ENCODE measurements around the gene TMEM258. TPM values are rescaled to one million over a fixed set of nuclear protein-coding genes. Genes with fewer than 3 reads are reported as not detected.
A peak's percentile ranks its signal among the peaks of the same experiment; 100 is the strongest.

Gene TMEM258
- polyA plus RNA-seq, 3 donors from 2014 or later: 160 to 274 (median 225) TPM

GRCh38 chr11:61774411-61774810, 18.0 kb downstream of the TMEM258 start:
- peak overlapping the region in 1 of 5 donors; percentile 29 for H3K4me3 Mint-ChIP-seq
- no peaks in the 10 kb centered on the region for H3K9me3 Mint-ChIP-seq
- H3K4me1 Mint-ChIP-seq: peaks cover 25 to 39% of the 10 kb centered on the region in 2 donors
- no peaks in the 10 kb centered on the region for H3K36me3 Mint-ChIP-seq
- H3K27ac Mint-ChIP-seq: peak overlapping the region in 2 of 6 donors; percentile 60 to 66
- no peak for DNase-seq
- peaks cover 0 to 4% (median 2%) of the 10 kb centered on the region in 3 donors for H3K27me3 Mint-ChIP-seq (ENCODE audit: low read depth in 3 of 3)

DNA sequence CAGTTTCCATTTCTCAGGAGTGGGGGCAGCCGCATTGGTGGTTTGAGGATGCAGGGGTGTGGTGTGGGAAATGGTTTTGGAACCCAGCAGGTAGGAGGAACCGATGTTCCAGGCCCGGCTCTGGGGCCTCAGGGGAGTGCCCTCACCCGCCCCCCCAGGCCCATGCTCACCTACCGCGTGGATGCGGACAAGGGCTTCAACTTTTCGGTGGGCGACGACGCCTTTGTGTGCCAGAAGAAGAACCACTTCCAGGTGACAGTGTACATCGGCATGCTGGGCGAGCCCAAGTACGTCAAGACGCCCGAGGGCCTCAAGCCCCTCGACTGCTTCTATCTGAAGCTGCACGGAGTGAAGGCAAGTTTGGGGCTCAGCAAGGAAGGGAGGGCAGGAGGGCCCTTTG, 18.6 kb downstream of the TMEM258 start:
- Mint-ChIP-seq H3K4me1 (peaks cover 25 to 39% of the 10 kb centered on the region in 2 donors), H3K36me3 (no peaks in the 10 kb centered on the region), H3K27ac (no peak overlapping the region), H3K9me3 (no peaks in the 10 kb centered on the region), H3K27me3 (ENCODE audit: low read depth in 3 of 3) (peaks cover 0 to 4% (median 2%) of the 10 kb centered on the region in 3 donors), H3K4me3 (peak overlapping the region in 1 of 5 donors; percentile 29)
- DNase-seq: no peak

DNA sequence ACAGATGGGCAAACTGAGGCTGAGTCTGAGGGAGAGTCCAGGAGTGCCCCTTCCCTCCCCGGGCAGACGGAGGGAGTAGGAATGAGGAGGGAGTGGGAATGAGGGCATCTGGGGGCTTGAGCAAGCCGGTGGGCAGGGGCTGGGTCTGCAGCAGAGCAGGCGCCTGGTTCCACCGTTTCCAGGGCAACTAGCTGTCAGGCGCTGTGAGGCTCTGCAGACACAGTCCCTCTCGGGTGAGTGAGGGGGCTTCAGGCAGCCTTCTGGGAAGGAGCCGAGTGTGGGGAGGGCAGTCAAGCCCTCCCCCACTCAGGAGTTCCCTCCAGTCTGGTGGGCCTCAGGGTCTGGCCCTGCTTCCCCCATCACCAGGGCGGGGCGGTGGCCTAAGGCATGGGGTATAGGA, 19.0 kb downstream of the TMEM258 start:
- H3K4me3 Mint-ChIP-seq: no peak overlapping the region
- no peak for DNase-seq
- no peaks in the 10 kb centered on the region for H3K36me3 Mint-ChIP-seq
- H3K4me1 Mint-ChIP-seq: peaks cover 25 to 39% of the 10 kb centered on the region in 2 donors
- H3K9me3 Mint-ChIP-seq: no peaks in the 10 kb centered on the region
- peaks cover 0 to 4% (median 2%) of the 10 kb centered on the region in 3 donors for H3K27me3 Mint-ChIP-seq (ENCODE audit: low read depth in 3 of 3)
- H3K27ac Mint-ChIP-seq: no peak overlapping the region

- H3K4me3 Mint-ChIP-seq: no peak overlapping the region
- peaks cover 0 to 4% (median 0%) of the 10 kb centered on the region in 3 donors for H3K27me3 Mint-ChIP-seq (ENCODE audit: low read depth in 3 of 3)
- H3K9me3 Mint-ChIP-seq: no peaks in the 10 kb centered on the region
- H3K4me1 Mint-ChIP-seq: peaks cover 18 to 30% of the 10 kb centered on the region in 2 donors
- no peak overlapping the region for H3K27ac Mint-ChIP-seq
- H3K36me3 Mint-ChIP-seq: no peaks in the 10 kb centered on the region
- DNase-seq: no peak
Observed at GRCh38 chr11:61771985-61772455, 20.4 kb downstream of the TMEM258 start.

DNA sequence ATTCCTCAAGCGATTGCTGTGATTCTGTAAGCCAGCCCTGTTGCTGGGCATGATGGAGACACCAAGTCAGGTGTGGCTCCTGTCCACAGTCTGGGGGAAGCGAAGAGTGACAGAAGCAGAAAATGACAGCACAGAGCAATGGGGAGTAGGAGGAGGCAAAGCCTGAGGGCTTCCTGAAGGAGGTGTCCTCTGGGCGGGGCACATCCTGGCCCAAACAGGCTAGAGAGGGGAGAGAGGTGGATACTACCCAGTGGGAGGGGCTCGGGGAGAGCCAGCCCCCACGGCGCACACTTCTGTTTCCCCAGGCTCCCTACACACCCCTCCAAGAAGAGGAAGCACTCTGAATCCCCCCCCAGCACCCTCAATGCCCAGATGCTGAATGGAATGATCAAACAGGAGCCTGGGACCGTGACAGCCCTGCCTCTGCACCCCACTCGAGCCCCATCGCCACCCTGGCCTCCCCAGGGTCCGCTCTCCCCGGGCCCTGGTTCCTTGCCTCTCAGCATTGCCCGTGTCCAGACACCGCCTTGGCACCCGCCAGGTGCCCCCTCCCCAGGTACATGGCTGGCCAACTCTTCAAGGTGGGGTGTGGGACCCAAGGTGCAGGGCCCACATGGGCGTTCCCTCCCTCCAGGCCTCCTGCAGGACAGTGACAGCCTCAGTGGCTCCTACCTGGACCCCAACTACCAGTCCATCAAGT, 21.1 kb downstream of the TMEM258 start:
- H3K27ac Mint-ChIP-seq: peak overlapping the region in 1 of 6 donors; percentile 49
- peaks cover 11 to 23% of the 10 kb centered on the region in 2 donors for H3K4me1 Mint-ChIP-seq
- H3K36me3 Mint-ChIP-seq: no peaks in the 10 kb centered on the region
- no peak for DNase-seq
- no peak overlapping the region for H3K4me3 Mint-ChIP-seq
- H3K27me3 Mint-ChIP-seq (ENCODE audit: low read depth in 3 of 3): peaks cover 0 to 4% (median 0%) of the 10 kb centered on the region in 3 donors
- no peaks in the 10 kb centered on the region for H3K9me3 Mint-ChIP-seq

DNA sequence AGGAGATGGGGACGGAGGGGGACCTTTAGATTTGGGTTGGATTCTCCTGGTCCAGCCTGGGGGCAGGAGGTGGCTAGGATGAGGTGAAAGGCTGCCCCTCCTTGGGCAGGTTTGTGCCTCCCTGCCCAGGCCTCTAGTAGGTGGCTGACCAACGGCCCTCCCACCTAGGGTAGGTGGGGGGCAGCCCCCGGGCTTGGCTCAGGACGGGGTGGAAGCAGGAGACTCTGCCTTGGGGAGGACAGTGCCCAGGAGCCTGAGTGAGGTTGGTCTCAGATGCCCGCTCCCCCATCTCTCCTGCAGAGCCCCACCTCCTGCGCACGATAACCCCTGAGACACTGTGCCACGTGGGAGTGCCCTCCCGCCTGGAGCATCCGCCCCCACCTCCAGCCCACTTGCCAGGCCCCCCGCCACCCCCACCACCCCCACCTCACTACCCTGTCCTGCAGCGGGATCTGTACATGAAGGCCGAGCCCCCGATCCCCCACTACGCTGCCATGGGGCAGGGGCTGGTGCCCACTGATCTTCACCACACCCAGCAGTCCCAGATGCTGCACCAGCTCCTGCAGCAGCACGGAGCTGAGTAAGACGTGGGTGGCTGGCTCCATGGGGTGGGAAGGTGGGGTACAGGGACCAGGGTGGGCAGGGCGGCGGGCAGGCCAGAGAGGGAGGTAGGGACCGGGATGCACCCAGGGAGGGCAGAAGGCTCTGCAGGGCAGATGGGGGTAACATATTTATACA, 22.3 kb downstream of the TMEM258 start:
- no peaks in the 10 kb centered on the region for H3K36me3 Mint-ChIP-seq
- no peak overlapping the region for H3K27ac Mint-ChIP-seq
- H3K27me3 Mint-ChIP-seq (ENCODE audit: low read depth in 3 of 3): no peaks in the 10 kb centered on the region
- no peak overlapping the region for H3K4me3 Mint-ChIP-seq
- no peaks in the 10 kb centered on the region for H3K9me3 Mint-ChIP-seq
- DNase-seq: no peak
- H3K4me1 Mint-ChIP-seq: peaks cover under 1 to 14% of the 10 kb centered on the region in 2 donors

GRCh38 chr11:61769169-61769920, 23.1 kb downstream of the TMEM258 start:
- no peaks in the 10 kb centered on the region for H3K9me3 Mint-ChIP-seq
- H3K27me3 Mint-ChIP-seq (ENCODE audit: low read depth in 3 of 3): no peaks in the 10 kb centered on the region
- DNase-seq: no peak
- H3K36me3 Mint-ChIP-seq: no peaks in the 10 kb centered on the region
- no peak overlapping the region for H3K27ac Mint-ChIP-seq
- peaks cover 0 to 9% of the 10 kb centered on the region in 2 donors for H3K4me1 Mint-ChIP-seq
- no peak overlapping the region for H3K4me3 Mint-ChIP-seq

DNA sequence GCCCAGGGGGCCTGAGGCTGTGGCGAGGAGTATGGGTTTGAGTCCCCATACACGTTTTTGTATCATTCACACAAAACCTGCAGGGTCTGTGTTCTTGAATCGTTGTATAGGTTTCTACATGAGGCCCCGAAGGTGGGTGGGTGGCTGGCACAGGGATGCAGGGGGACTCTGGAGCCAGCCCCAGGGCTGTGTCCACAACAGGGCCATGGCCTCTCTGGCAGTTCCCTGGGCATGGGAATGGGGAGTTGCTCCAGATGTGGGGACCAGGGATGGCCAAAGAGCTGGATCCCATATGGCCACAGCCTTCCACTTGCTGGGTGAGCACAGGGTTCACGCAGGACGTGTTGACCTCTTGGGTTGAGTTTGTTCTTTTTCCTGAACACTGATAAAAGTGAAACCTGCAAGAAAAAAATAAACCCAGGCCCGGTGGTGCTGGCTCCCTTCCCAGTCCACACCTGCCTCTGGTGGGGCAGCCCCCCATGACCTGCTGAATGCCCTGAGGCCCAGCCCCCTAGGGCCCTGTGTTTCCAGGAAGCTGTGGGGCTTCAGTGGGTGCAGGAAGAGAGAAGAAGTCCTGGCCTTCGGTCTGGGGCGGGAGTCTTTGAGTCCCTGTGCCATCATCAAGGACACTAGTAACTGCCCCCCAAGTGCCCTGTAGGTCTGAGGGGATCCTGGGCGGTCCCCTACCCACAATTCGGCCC, 23.9 kb downstream of the TMEM258 start:
- H3K36me3 Mint-ChIP-seq: no peaks in the 10 kb centered on the region

GRCh38 chr11:61766353-61766841, 26.0 kb downstream of the TMEM258 start:
- DNase-seq: no peak
- no peak overlapping the region for H3K4me3 Mint-ChIP-seq
- no peak overlapping the region for H3K27ac Mint-ChIP-seq
- H3K27me3 Mint-ChIP-seq (ENCODE audit: low read depth in 3 of 3): no peaks in the 10 kb centered on the region
- H3K9me3 Mint-ChIP-seq: no peaks in the 10 kb centered on the region
- no peaks in the 10 kb centered on the region for H3K36me3 Mint-ChIP-seq
- H3K4me1 Mint-ChIP-seq: peaks cover 0 to 2% of the 10 kb centered on the region in 2 donors

More for the DNA sequence above, 23.9 kb downstream of the TMEM258 start:
- no peaks in the 10 kb centered on the region for H3K27me3 Mint-ChIP-seq (ENCODE audit: low read depth in 3 of 3)
- no peaks in the 10 kb centered on the region for H3K9me3 Mint-ChIP-seq
- H3K4me3 Mint-ChIP-seq: no peak overlapping the region
- no peak for DNase-seq
- H3K27ac Mint-ChIP-seq: no peak overlapping the region
- peaks cover 0 to 9% of the 10 kb centered on the region in 2 donors for H3K4me1 Mint-ChIP-seq

DNA sequence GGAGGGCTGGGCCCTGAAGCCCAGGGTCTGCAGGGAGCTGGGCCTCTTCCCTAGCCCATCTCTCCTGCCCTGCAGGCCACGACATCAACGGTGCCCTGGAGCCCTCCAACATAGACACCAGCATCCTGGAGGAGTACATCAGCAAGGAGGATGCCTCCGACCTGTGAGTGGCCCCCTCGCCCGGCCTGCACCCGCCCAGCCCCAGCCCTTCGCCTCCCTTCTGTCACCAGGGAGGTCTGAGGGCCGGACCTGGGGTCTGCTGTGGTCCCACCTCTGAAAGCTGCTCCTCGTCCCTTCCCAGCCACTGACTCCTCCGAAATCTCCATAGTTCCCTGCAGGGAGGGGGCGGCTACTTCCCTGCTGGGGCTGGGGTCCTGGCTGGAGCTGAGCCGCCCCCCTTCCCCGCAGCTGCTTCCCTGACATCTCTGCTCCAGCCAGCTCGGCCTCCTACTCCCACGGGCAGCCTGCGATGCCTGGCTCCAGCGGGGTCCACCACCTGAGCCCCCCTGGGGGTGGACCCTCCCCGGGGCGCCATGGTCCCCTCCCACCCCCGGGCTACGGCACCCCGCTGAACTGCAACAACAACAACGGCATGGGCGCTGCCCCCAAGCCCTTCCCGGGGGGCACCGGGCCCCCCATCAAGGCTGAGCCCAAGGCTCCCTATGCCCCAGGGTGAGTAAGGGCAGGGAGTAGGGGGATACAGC, 26.7 kb downstream of the TMEM258 start:
- Mint-ChIP-seq H3K27me3 (ENCODE audit: low read depth in 3 of 3) (no peaks in the 10 kb centered on the region), H3K4me1 (no peaks in the 10 kb centered on the region), H3K36me3 (no peaks in the 10 kb centered on the region), H3K27ac (no peak overlapping the region), H3K9me3 (no peaks in the 10 kb centered on the region), H3K4me3 (no peak overlapping the region)
- DNase-seq: no peak

- Mint-ChIP-seq H3K9me3 (no peaks in the 10 kb centered on the region), H3K36me3 (no peaks in the 10 kb centered on the region), H3K27me3 (ENCODE audit: low read depth in 3 of 3) (no peaks in the 10 kb centered on the region), H3K4me1 (no peaks in the 10 kb centered on the region), H3K27ac (no peak overlapping the region), H3K4me3 (no peak overlapping the region)
- DNase-seq: no peak
Observed at GRCh38 chr11:61764606-61765260, 27.7 kb downstream of the TMEM258 start.

DNA sequence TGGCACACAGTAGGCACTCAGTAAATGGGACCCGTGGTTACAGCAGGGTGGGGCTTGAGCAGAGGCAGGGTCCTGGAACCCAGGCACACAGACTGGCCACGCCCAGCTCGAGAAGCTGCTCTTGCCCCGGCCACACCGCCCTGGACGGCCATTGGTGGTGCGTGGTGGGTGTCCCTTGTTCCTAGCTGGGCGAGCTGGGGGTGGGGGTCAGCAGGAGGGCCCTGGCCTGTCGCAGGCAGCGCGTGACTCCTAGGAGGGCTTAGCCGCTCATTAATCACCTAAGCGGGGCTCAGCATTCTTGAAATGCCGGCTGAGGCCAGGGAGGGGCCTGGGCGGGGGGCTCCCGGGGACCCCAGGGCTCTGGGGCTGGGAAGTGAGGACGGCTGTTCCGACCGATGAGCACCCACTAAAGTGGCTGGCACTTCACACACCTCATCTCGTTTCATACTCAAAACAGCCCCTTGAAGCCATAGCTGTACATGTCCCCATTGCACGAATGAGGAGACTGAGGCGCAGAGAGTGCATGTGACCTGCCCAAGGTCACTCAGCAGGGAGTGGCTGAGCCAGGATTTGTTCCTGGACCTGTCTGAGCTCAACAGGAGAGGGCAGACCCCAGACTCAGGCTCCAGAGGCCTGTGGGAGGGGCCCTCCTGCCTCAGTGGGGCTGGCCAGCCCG, 28.3 kb downstream of the TMEM258 start:
- H3K27ac Mint-ChIP-seq: no peak overlapping the region
- no peak for DNase-seq
- no peaks in the 10 kb centered on the region for H3K9me3 Mint-ChIP-seq
- no peaks in the 10 kb centered on the region for H3K36me3 Mint-ChIP-seq
- H3K4me1 Mint-ChIP-seq: no peaks in the 10 kb centered on the region
- no peak overlapping the region for H3K4me3 Mint-ChIP-seq
- H3K27me3 Mint-ChIP-seq (ENCODE audit: low read depth in 3 of 3): no peaks in the 10 kb centered on the region

Data from immature natural killer cell (primary cell).